GM12874 (cell line): Measurements from ENCODE around the gene WFDC2.

Experiments
- TF ChIP-seq, protein P1 (sequence below): IDR thresholded peaks from 2 replicates; pipeline ENCODE4 v1.5.1; 2011; ENCODE audit warnings: low read depth, mild to moderate bottlenecking, control low read depth, low read length, moderate library complexity; ENCODE audit not compliant: insufficient read depth

WFDC2 gene

DNA sequence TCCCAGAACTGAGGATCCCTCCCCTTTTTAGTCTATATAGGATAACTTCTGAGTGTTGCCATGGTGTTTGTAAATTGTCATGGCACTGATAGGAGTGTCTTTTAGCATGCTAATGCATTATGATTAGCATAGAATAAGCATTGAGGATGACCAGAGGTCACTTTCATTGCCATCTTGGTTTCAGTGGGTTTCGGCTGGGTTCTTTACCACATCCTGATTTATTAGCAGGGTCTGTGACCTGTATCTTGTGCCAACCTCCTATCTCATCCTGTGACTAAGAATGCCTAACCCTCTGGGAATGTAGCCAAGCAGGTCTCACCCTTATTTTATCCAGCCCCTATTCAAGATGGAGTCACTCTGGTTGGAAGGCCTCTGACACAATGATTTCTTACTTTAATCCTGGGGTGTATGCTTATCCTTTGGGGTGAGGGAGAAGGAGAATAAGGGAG, 19.6 kb downstream of the WFDC2 start:
- TF ChIP-seq, protein P1, sequence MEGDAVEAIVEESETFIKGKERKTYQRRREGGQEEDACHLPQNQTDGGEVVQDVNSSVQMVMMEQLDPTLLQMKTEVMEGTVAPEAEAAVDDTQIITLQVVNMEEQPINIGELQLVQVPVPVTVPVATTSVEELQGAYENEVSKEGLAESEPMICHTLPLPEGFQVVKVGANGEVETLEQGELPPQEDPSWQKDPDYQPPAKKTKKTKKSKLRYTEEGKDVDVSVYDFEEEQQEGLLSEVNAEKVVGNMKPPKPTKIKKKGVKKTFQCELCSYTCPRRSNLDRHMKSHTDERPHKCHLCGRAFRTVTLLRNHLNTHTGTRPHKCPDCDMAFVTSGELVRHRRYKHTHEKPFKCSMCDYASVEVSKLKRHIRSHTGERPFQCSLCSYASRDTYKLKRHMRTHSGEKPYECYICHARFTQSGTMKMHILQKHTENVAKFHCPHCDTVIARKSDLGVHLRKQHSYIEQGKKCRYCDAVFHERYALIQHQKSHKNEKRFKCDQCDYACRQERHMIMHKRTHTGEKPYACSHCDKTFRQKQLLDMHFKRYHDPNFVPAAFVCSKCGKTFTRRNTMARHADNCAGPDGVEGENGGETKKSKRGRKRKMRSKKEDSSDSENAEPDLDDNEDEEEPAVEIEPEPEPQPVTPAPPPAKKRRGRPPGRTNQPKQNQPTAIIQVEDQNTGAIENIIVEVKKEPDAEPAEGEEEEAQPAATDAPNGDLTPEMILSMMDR = no peak

DNA sequence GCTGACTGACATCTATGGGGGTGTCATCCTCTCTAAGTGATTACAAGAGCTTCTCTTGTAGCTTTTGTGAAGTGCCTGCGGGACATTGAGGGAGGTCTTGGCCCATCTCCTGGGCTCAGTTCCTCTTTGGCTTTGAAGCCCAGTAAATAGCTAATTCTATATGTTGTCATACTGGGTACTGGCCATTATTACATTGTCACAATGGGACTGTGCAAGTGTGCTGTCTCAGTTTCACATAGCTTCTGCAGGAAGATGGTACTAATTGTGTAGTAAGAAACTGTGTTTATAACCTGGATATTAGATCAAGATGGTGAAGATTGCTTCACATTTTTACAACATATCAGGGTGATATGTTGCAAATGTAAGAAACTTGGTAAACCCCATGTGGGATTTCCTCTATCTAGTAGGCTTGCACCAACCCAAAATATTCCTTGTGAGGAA, 26.0 kb downstream of the WFDC2 start:
- TF ChIP-seq, protein P1 = no peak

DNA sequence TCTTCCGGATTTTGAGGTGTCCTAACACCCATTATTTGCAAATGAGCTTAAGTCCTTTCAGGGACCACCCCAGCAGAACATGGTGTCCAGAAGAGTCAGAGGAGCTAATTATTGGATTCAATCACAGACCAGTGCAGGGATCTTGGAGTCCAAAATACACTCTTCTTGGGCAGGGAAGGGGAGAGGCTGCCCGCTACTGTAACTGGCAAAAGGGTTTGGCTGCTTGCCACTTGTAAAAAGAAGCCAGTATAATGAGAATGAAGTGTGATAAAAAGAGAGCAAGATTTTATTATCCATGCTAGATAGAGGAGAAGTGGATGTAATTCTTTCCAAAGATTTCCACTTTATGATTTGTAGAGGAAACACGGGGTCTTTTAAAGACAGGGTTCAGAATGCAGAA, 26.6 kb downstream of the WFDC2 start:
- TF ChIP-seq, protein P1 = no peak

- TF ChIP-seq, protein P1 = no peak
Measured at GRCh38 chr20:45497971-45498494, 28.5 kb downstream of the WFDC2 start.

DNA sequence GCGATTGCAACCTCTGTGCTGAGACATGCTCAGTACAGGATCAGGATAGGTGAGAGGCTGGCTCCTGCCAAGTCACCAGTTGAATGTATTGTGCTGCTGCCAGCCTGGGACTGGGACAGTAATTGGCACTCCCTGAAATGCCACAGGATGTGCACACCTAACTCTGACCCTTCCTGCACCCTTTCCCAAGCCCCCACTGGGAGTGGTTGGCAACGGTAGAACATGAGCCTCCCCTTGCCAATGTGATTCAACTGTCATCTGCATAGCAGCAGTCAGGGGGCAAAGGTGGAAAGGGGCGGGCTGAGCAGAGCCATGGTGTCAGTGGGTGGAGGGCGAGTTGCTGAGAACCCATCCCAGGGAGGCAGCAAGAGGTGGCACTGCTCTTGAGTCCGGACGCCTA, 30.5 kb downstream of the WFDC2 start:
- TF ChIP-seq, protein P1 = no peak

GRCh38 chr20:45501600-45501999, 32.0 kb downstream of the WFDC2 start:
- TF ChIP-seq, protein P1 = no peak

DNA sequence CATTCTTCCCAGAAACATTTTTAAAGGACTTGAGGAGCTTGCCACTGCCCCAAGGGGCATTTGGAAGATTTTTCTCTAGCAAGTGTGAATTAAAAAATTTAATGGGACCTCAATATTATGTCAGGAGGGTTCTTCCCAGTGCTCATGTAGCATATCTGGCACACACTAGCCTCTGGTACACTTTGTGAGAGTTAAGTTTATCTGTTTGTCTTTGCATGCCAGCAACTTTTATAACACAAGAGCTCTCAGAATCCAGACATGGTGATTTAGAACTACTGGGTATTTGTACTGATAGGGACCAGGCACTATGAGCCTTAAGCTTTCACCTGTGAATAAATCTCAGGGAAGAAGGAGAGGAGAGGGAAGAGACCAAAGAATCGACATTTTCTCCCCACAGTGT, 33.0 kb downstream of the WFDC2 start:
- TF ChIP-seq, protein P1 = no peak
